GM18867 (cell line): ENCODE results near the gene ASB10.
A peak's percentile ranks its signal among the peaks of the same experiment; 100 is the strongest.

Source experiments
- ATAC-seq: cut with Tn5 transposase; IDR thresholded peaks from one replicate; pipeline ENCODE4 v1.9.1; 2021; ENCODE audit warnings: mild to moderate bottlenecking, moderate library complexity; ENCODE audit not compliant: unreplicated experiment

Gene ASB10

GRCh38 chr7:151186640-151187408 lies at the start of gene ASB10:
Gene ASB10 (minus strand): TSS chr7:151187250. CDS start chr7:151187130, 120 bp downstream.
- ATAC-seq: no peak

GRCh38 chr7:151236406-151236805 lies 49.4 kb upstream of the ASB10 start:
- ATAC-seq: no peak

GRCh38 chr7:151235091-151235787 lies 48.2 kb upstream of the ASB10 start:
- ATAC-seq: no peak

- no peak for ATAC-seq
These were observed 46.8 kb upstream of the ASB10 start for GRCh38 chr7:151233804-151234203.

GRCh38 chr7:151232917-151233701 lies 46.1 kb upstream of the ASB10 start:
- ATAC-seq: peak; percentile 36

- ATAC-seq: peak; percentile 98
These were observed 45.3 kb upstream of the ASB10 start, which contains the start of gene CHPF2 for GRCh38 chr7:151232091-151232916. Gene CHPF2 (plus strand): TSS chr7:151232483. CDS start chr7:151234012, 1,529 bp downstream.

GRCh38 chr7:151231080-151231479 lies 44.0 kb upstream of the ASB10 start:
- ATAC-seq: no peak

GRCh38 chr7:151229249-151229648 lies 42.2 kb upstream of the ASB10 start:
- no peak for ATAC-seq

GRCh38 chr7:151228024-151228866 lies 41.2 kb upstream of the ASB10 start:
- ATAC-seq: no peak

- ATAC-seq: peak; percentile 99
These were observed 40.1 kb upstream of the ASB10 start, which contains the start of gene ABCF2 for GRCh38 chr7:151226875-151227782. Gene ABCF2 (minus strand): TSS chr7:151227205. CDS start chr7:151226458, 747 bp downstream.

GRCh38 chr7:151226560-151226874 lies 39.5 kb upstream of the ASB10 start:
- peak; percentile 3 for ATAC-seq

GRCh38 chr7:151225948-151226510 lies 39.0 kb upstream of the ASB10 start:
- ATAC-seq: no peak

- ATAC-seq: no peak
These were observed 36.7 kb upstream of the ASB10 start for GRCh38 chr7:151223728-151224127.

GRCh38 chr7:151218170-151218569 lies 31.1 kb upstream of the ASB10 start:
- no peak for ATAC-seq

GRCh38 chr7:151215396-151215795 lies 28.3 kb upstream of the ASB10 start:
- no peak for ATAC-seq

GRCh38 chr7:151213826-151214225 lies 26.8 kb upstream of the ASB10 start:
- ATAC-seq: no peak

GRCh38 chr7:151212626-151213025 lies 25.6 kb upstream of the ASB10 start:
- ATAC-seq: no peak

GRCh38 chr7:151211155-151211772 lies 24.2 kb upstream of the ASB10 start:
- ATAC-seq: no peak
